GM12878 (cell line): Measurements from ENCODE around the gene B4GALNT2. TPM values are rescaled to one million over a fixed set of nuclear protein-coding genes. Genes with fewer than 3 reads are reported as not detected.

Experiments used
- ATAC-seq: fragments of 200-7000 bp; cut with Tn5 transposase; 3 replicates; pipeline ENCODE4 v1.9.1; 2020; ENCODE audit warnings: mild to moderate bottlenecking, moderate library complexity
- BruUV-seq: library from RNA; stranded (reverse); fragments of 400-500 nt; replicated peaks from 2 replicates; lab custom pipeline; 2021; lab: Mats Ljungman, UMichigan
- CTCF ChIA-PET: fragments of 300-600 bp; sonication (Branson Sonifier 250); formaldehyde crosslinking; extraction: SDS; loops from one replicate; lab custom pipeline; 2021; ENCODE audit warnings: inconsistent platforms; lab: Yijun Ruan, JAX
- POLR2A ChIA-PET: fragments of 350-600 bp; formaldehyde crosslinking; extraction: SDS; loops from one replicate; lab custom pipeline; 2021; ENCODE audit warnings: inconsistent platforms; lab: Charles Lee
- RAD21 ChIA-PET: fragments of 300-600 bp; sonication (Branson Sonifier 250); formaldehyde crosslinking; loops from one replicate; lab custom pipeline; 2023; ENCODE audit warnings: antibody characterized with exemption; ENCODE audit not compliant: unreplicated experiment; lab: Charles Lee
- SMC1A ChIA-PET: fragments of 300-600 bp; sonication (Branson Sonifier 250); formaldehyde crosslinking; loops from one replicate; lab custom pipeline; 2023; ENCODE audit not compliant: unreplicated experiment, uncharacterized antibody; lab: Charles Lee
- DNase-seq: peaks from one replicate; pipeline ENCODE4 v3.0.0-alpha.2; 2011; ENCODE audit warnings: low read depth, low spot score
- FAIRE-seq: peaks from 3 replicates; lab custom pipeline; 2011; peaks lifted over from hg19 to GRCh38; lab: Jason Lieb, UNC
- H2AFZ ChIP-seq: 2 replicates; pipeline ENCODE4 v1.6.0; 2011; ENCODE audit warnings: low read depth, low read length, control low read depth; ENCODE audit not compliant: control insufficient read depth
- H3K27ac ChIP-seq: 2 replicates; pipeline ENCODE4 v1.5.1; 2011; ENCODE audit warnings: control low read depth; ENCODE audit not compliant: control insufficient read depth, insufficient read depth
- H3K27me3 ChIP-seq, 2 experiments: replicated peaks in 1 of 2; 2 replicates each; pipeline versions ENCODE4 v1.6.0 to v1.6.1; 2011; ENCODE audit warnings: low read length in 1 of 2; ENCODE audit not compliant: control insufficient read depth in 2 of 2, insufficient read depth in 2 of 2
- H3K36me3 ChIP-seq, 2 experiments: 2 replicates each; pipeline ENCODE4 v1.5.1; 2011; ENCODE audit warnings: low read length in 1 of 2; ENCODE audit not compliant: control insufficient read depth in 2 of 2, insufficient read depth in 2 of 2
- H3K4me1 ChIP-seq: 2 replicates; pipeline ENCODE4 v1.6.1; 2011; ENCODE audit warnings: mild to moderate bottlenecking, low read length, moderate library complexity, mixed read lengths; ENCODE audit not compliant: control insufficient read depth, insufficient read depth
- H3K4me2 ChIP-seq: 2 replicates; pipeline ENCODE4 v1.6.0; 2011; ENCODE audit warnings: control low read depth; ENCODE audit not compliant: control insufficient read depth, insufficient read depth
- H3K4me3 ChIP-seq: fragments of 200-600 bp; sonication (generic); 2 replicates; pipeline ENCODE4 v1.5.1; 2016
- H3K79me2 ChIP-seq: 2 replicates; pipeline ENCODE4 v1.6.0; 2011; ENCODE audit warnings: low read length; ENCODE audit not compliant: control insufficient read depth, insufficient read depth
- H3K9ac ChIP-seq: 2 replicates; pipeline ENCODE4 v1.8.0; 2011; ENCODE audit warnings: low read length, control low read depth, mixed read lengths; ENCODE audit not compliant: control insufficient read depth, insufficient read depth
- H3K9me3 ChIP-seq: replicated peaks from 3 replicates; pipeline ENCODE4 v1.5.1; 2011; ENCODE audit warnings: mild to moderate bottlenecking, low read length; ENCODE audit not compliant: control insufficient read depth, insufficient read depth
- H4K20me1 ChIP-seq: 2 replicates; pipeline ENCODE4 v1.6.0; 2011; ENCODE audit not compliant: control insufficient read depth, insufficient read depth
- FOS ChIP-seq: IDR thresholded peaks from 3 replicates; pipeline ENCODE4 v1.6.1; 2011; ENCODE audit warnings: borderline replicate concordance; ENCODE audit not compliant: insufficient read length; ENCODE audit errors: extremely low read depth
- FOXM1 ChIP-seq: IDR thresholded peaks from 2 replicates; pipeline ENCODE4 v1.6.1; 2012; ENCODE audit warnings: low read depth, mild to moderate bottlenecking, inconsistent platforms, low read length, moderate library complexity
- IKZF1 ChIP-seq: fragments of 450-650 bp; conservative IDR thresholded peaks from 2 replicates; pipeline ENCODE4 v1.6.1; 2017; ENCODE audit warnings: antibody characterized with exemption, mild to moderate bottlenecking
- KDM1A ChIP-seq: fragments of 200-600 bp; sonication (generic); IDR thresholded peaks from 2 replicates; pipeline ENCODE4 v1.6.1; 2016; ENCODE audit warnings: borderline replicate concordance
- MTA3 ChIP-seq: IDR thresholded peaks from 2 replicates; pipeline ENCODE4 v1.6.1; 2012; ENCODE audit warnings: low read length, inconsistent platforms, borderline replicate concordance
- MYB ChIP-seq: fragments of 150-350 bp; IDR thresholded peaks from 2 replicates; pipeline ENCODE4 v1.6.1; 2014; ENCODE audit warnings: mild to moderate bottlenecking, low read depth, low read length, borderline replicate concordance
- RELB ChIP-seq: fragments of 450-650 bp; IDR thresholded peaks from 2 replicates; pipeline ENCODE4 v1.6.1; 2017; ENCODE audit warnings: low read depth, mild to moderate bottlenecking, moderate library complexity
- RUNX3 ChIP-seq: IDR thresholded peaks from 2 replicates; pipeline ENCODE4 v1.6.1; 2012; ENCODE audit warnings: low read length, inconsistent platforms
- SREBF2 ChIP-seq: IDR thresholded peaks from 2 replicates; pipeline ENCODE4 v1.6.1; 2012; ENCODE audit warnings: mild to moderate bottlenecking, low read length
- STAT3 ChIP-seq: IDR thresholded peaks from 2 replicates; pipeline ENCODE4 v1.6.1; 2011; ENCODE audit warnings: low read depth, low read length, improper control_type of control experiment
- TCF7 ChIP-seq: IDR thresholded peaks from 2 replicates; pipeline ENCODE4 v1.6.1; 2014; ENCODE audit warnings: antibody characterized with exemption, borderline replicate concordance
- YBX1 ChIP-seq: fragments of 450-650 bp; IDR thresholded peaks from 2 replicates; pipeline ENCODE4 v1.6.1; 2016; ENCODE audit warnings: antibody characterized with exemption
- ZNF384 ChIP-seq: IDR thresholded peaks from 2 replicates; pipeline ENCODE4 v1.6.1; 2012; ENCODE audit warnings: low read depth, mild to moderate bottlenecking, low read length, improper control_type of control experiment, borderline replicate concordance
- WGBS: methylation state at CpG from one replicate; pipeline ENCODE4 v1.1.6; 2016; ENCODE audit warnings: low lambda C conversion rate; ENCODE audit not compliant: insufficient replicate concordance, insufficient coverage; ENCODE audit errors: missing lambda C conversion rate; 5-methylcytosine and 5-hydroxymethylcytosine counted together
- in situ Hi-C: fragments of 300-500 bp; cut with MboI; formaldehyde crosslinking; loops from 9 replicates; pipeline ENCODE4 v1.14.3; 2018; ENCODE audit warnings: mixed read lengths
- intact Hi-C: fragments of 100-400 bp; cut with micrococcal nuclease; formaldehyde crosslinking; loops from one replicate; pipeline ENCODE4 v1.14.2; 2022; ENCODE audit not compliant: unreplicated experiment
- polyA plus RNA-seq, 11 experiments: library from polyadenylated mRNA; depleted of rRNA in 4 of 11; unstranded in 6 of 11; stranded (reverse) in 5 of 11; fragments of >200 nt; fragmentation: Nextera tagmentation in 4 of 11; fragmentation: Illumina TruSeq in 1 of 11; extraction: Ambion mirVana in 4 of 11; extraction: Trizol in 1 of 11; gene quantifications; 1 replicate in 1 of 11; 2 replicates in 10 of 11; pipeline versions ENCODE4 v1.2.1 to v1.2.3, GENCODE V29; 2011 to 2016; ENCODE audit warnings: inconsistent platforms in 2 of 11, missing spikeins in 2 of 11, low read depth in 1 of 11
- total RNA-seq, 4 experiments: library from RNA; depleted of rRNA in 3 of 4; stranded (reverse); fragments of >200 nt in 3 of 4; fragmentation: Illumina TruSeq in 1 of 4; extraction: Trizol in 1 of 4; gene quantifications; 2 replicates each; pipeline versions ENCODE4 v1.2.1 to v1.2.3, GENCODE V29; 2013 to 2021
- TF ChIP-seq, protein P1 (sequence below): IDR thresholded peaks from 2 replicates; pipeline ENCODE4 v1.6.1; 2012; ENCODE audit warnings: low read depth, low read length, improper control_type of control experiment
- TF ChIP-seq, protein P2 (sequence below): fragments of 450-650 bp; IDR thresholded peaks from 2 replicates; pipeline ENCODE4 v1.6.1; 2017; ENCODE audit warnings: mild to moderate bottlenecking

The B4GALNT2 gene
- total and polyA plus RNA-seq, 10 of the 15 experiments (the other 5 are each of a cell fraction or from before 2014, with no cell fraction given): not detected

GRCh38 chr17:49111934-49112333 lies 20.6 kb upstream of the B4GALNT2 start:
- ATAC-seq: no peak
- no TSS peak for BruUV-seq
- H3K27me3 ChIP-seq: no peaks in the 10 kb centered on the region; a peak in 1 of 4 replicates
- no peak for FAIRE-seq
- in situ Hi-C loops (no loop called here), intact Hi-C loops (no loop called here)
- ChIA-PET POLR2A (no interaction called here), RAD21 (no interaction called here), SMC1A (interaction anchor here (0.6 kb wide), 1 partner anchor 1027 kb away, joined by 3 read pairs; no protein-coding TSS in a partner anchor), CTCF (interaction anchor here (0.8 kb wide), 1 partner anchor 29 kb away, joined by 3 read pairs; no protein-coding TSS in a partner anchor)
- H3K27ac ChIP-seq: no peak overlapping the region
- H3K4me2 ChIP-seq: no peak overlapping the region
- H3K9ac ChIP-seq: no peak overlapping the region
- H3K9me3 ChIP-seq: no peaks in the 10 kb centered on the region
- H3K4me1 ChIP-seq: no peaks in the 10 kb centered on the region
- H3K36me3 ChIP-seq: no peaks in the 10 kb centered on the region
- WGBS: 23% methylated on average over 4 of the region's 4 CpGs
- no peaks in the 10 kb centered on the region for H4K20me1 ChIP-seq
- no peaks in the 10 kb centered on the region for H3K79me2 ChIP-seq
- no peak for DNase-seq
- H3K4me3 ChIP-seq: no peak overlapping the region
- no peak for TF ChIP-seq STAT3
- no peak for TF ChIP-seq SREBF2
- TF ChIP-seq MYB: no peak
- TF ChIP-seq, protein P1, sequence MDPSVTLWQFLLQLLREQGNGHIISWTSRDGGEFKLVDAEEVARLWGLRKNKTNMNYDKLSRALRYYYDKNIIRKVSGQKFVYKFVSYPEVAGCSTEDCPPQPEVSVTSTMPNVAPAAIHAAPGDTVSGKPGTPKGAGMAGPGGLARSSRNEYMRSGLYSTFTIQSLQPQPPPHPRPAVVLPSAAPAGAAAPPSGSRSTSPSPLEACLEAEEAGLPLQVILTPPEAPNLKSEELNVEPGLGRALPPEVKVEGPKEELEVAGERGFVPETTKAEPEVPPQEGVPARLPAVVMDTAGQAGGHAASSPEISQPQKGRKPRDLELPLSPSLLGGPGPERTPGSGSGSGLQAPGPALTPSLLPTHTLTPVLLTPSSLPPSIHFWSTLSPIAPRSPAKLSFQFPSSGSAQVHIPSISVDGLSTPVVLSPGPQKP: no peak
- no peak for TF ChIP-seq FOXM1
- H2AFZ ChIP-seq: no peak overlapping the region

GRCh38 chr17:49112936-49113335 lies 19.6 kb upstream of the B4GALNT2 start:
- Histone ChIP-seq H3K9ac (no peak overlapping the region), H2AFZ (no peak overlapping the region), H4K20me1 (no peaks in the 10 kb centered on the region), H3K4me2 (no peak overlapping the region), H3K36me3 (no peaks in the 10 kb centered on the region), H3K4me1 (no peaks in the 10 kb centered on the region), H3K4me3 (no peak overlapping the region), H3K9me3 (no peaks in the 10 kb centered on the region), H3K79me2 (no peaks in the 10 kb centered on the region), H3K27ac (no peak overlapping the region), H3K27me3 (no peaks in the 10 kb centered on the region; a peak in 2 of 4 replicates)
- DNase-seq (no peak), ATAC-seq (no peak), FAIRE-seq (no peak)
- intact Hi-C loops (no loop called here), in situ Hi-C loops (no loop called here)
- CTCF ChIA-PET: interaction anchor here (1.1 kb wide), 1 partner anchor 45 kb away, joined by 3 read pairs; no protein-coding TSS in a partner anchor
- SMC1A ChIA-PET: interaction anchor here (0.8 kb wide), 1 partner anchor 9 kb away, joined by 3 read pairs; no protein-coding TSS in a partner anchor
- BruUV-seq: no TSS peak
- 0% methylated on average over 1 of the region's 1 CpG for WGBS
- POLR2A ChIA-PET: no interaction called here
- RAD21 ChIA-PET: no interaction called here
- TF ChIP-seq ZNF384 (no peak), RELB (no peak), FOS (no peak), MTA3 (no peak), YBX1 (no peak), TCF7 (no peak), KDM1A (no peak), RUNX3 (no peak), IKZF1 (no peak)
- TF ChIP-seq, protein P2, sequence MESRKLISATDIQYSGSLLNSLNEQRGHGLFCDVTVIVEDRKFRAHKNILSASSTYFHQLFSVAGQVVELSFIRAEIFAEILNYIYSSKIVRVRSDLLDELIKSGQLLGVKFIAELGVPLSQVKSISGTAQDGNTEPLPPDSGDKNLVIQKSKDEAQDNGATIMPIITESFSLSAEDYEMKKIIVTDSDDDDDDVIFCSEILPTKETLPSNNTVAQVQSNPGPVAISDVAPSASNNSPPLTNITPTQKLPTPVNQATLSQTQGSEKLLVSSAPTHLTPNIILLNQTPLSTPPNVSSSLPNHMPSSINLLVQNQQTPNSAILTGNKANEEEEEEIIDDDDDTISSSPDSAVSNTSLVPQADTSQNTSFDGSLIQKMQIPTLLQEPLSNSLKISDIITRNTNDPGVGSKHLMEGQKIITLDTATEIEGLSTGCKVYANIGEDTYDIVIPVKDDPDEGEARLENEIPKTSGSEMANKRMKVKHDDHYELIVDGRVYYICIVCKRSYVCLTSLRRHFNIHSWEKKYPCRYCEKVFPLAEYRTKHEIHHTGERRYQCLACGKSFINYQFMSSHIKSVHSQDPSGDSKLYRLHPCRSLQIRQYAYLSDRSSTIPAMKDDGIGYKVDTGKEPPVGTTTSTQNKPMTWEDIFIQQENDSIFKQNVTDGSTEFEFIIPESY: no peak
